Keratinocyte (primary cell): Measurements from ENCODE around the gene RHPN2. TPM values are rescaled to one million over a fixed set of nuclear protein-coding genes. Genes with fewer than 3 reads are reported as not detected.

Experiments
- DNase-seq: peaks from one replicate; pipeline ENCODE4 v3.0.0-alpha.2; 2011; ENCODE audit warnings: low read depth, missing footprints, low spot score
- FAIRE-seq: peaks from 2 replicates; lab custom pipeline; 2011; peaks lifted over from hg19 to GRCh38; lab: Jason Lieb, UNC
- H2AFZ ChIP-seq: 2 replicates; pipeline ENCODE4 v1.6.0; 2012; ENCODE audit warnings: low read length, control low read depth, inconsistent platforms; ENCODE audit not compliant: control insufficient read depth
- H3K27ac ChIP-seq: 2 replicates; pipeline ENCODE4 v1.5.1; 2011; ENCODE audit warnings: low read length; ENCODE audit not compliant: control insufficient read depth, insufficient read depth
- H3K27me3 ChIP-seq: 3 replicates; pipeline ENCODE4 v1.6.0; 2011; ENCODE audit warnings: low read length; ENCODE audit not compliant: control insufficient read depth, insufficient read depth; ENCODE audit errors: extremely low read depth
- H3K36me3 ChIP-seq, 2 experiments: 2 replicates in 1 of 2; 3 replicates in 1 of 2; pipeline ENCODE4 v1.5.1; 2011; ENCODE audit warnings: low read length in 2 of 2, mild to moderate bottlenecking in 1 of 2; ENCODE audit not compliant: control insufficient read depth in 2 of 2, insufficient read depth in 2 of 2; ENCODE audit errors: extremely low read depth in 1 of 2
- H3K4me1 ChIP-seq: 3 replicates; pipeline ENCODE4 v1.5.1; 2011; ENCODE audit warnings: low read length; ENCODE audit not compliant: control insufficient read depth, insufficient read depth; ENCODE audit errors: extremely low read depth
- H3K4me2 ChIP-seq: 3 replicates; pipeline ENCODE4 v1.6.0; 2011; ENCODE audit warnings: low read depth, low read length; ENCODE audit not compliant: control insufficient read depth, insufficient read depth; ENCODE audit errors: extremely low read depth
- H3K4me3 ChIP-seq, 3 experiments: fragments of 200-600 bp in 1 of 3; sonication (generic) in 1 of 3; 2 replicates in 2 of 3; 3 replicates in 1 of 3; pipeline ENCODE4 v1.5.1; 2011 to 2016; ENCODE audit warnings: low read length in 3 of 3, mild to moderate bottlenecking in 3 of 3, control low read depth in 2 of 3, inconsistent platforms in 1 of 3, low read depth in 1 of 3, mixed read lengths in 1 of 3, mixed run types in 1 of 3, moderate library complexity in 1 of 3; ENCODE audit not compliant: control insufficient read depth in 2 of 3, insufficient read depth in 2 of 3; ENCODE audit errors: extremely low read depth in 1 of 3
- H3K79me2 ChIP-seq: 2 replicates; pipeline ENCODE4 v1.6.0; 2012; ENCODE audit warnings: low read length; ENCODE audit not compliant: control insufficient read depth, insufficient read depth
- H3K9ac ChIP-seq: 3 replicates; pipeline ENCODE4 v1.6.0; 2011; ENCODE audit warnings: low read length; ENCODE audit not compliant: control insufficient read depth, insufficient read depth; ENCODE audit errors: extremely low read depth
- H3K9me1 ChIP-seq: 3 replicates; pipeline ENCODE4 v1.6.0; 2011; ENCODE audit warnings: low read length; ENCODE audit not compliant: control insufficient read depth, insufficient read depth; ENCODE audit errors: extremely low read depth
- H3K9me3 ChIP-seq: 2 replicates; pipeline ENCODE4 v1.5.1; 2012; ENCODE audit warnings: low read depth, low read length; ENCODE audit not compliant: control insufficient read depth
- H4K20me1 ChIP-seq: 3 replicates; pipeline ENCODE4 v1.6.0; 2011; ENCODE audit warnings: low read length; ENCODE audit not compliant: control insufficient read depth, insufficient read depth; ENCODE audit errors: extremely low read depth
- EZH2 ChIP-seq: IDR thresholded peaks from one replicate; pipeline ENCODE4 v1.6.1; 2012; ENCODE audit warnings: inconsistent platforms, mild to moderate bottlenecking, low read length, moderate library complexity
- dilution Hi-C: fragments of 300-500 bp; cut with MboI; formaldehyde crosslinking; loops from one replicate; pipeline ENCODE4 v1.7.0; 2020; ENCODE audit warnings: low sequenced_read_pairs; ENCODE audit not compliant: extremely low pct_ligation_motif_present
- polyA plus RNA-seq, 5 experiments: library from polyadenylated mRNA; depleted of rRNA in 3 of 5; stranded (reverse) in 3 of 5; stranded (forward) in 1 of 5; unstranded in 1 of 5; fragments of >200 nt; gene quantifications; 1 replicate in 1 of 5; 2 replicates in 3 of 5; 3 replicates in 1 of 5; pipeline versions ENCODE4 v1.2.1 to v1.2.3, GENCODE V29; 2011 to 2012; ENCODE audit warnings: missing spikeins in 2 of 5, low read depth in 1 of 5, low replicate concordance in 1 of 5
- TF ChIP-seq, protein P1 (sequence below), 3 experiments: IDR thresholded peaks in 1 of 3; conservative IDR thresholded peaks in 1 of 3; optimal IDR thresholded peaks in 1 of 3; 2 replicates in 2 of 3; 3 replicates in 1 of 3; pipeline versions ENCODE3 to v1.5.1; 2011; ENCODE audit warnings: low read length in 3 of 3, mild to moderate bottlenecking in 3 of 3, moderate library complexity in 2 of 3, control low read depth in 1 of 3, inconsistent platforms in 1 of 3; ENCODE audit not compliant: insufficient read depth in 2 of 3; ENCODE audit errors: extremely low read depth in 1 of 3

Gene RHPN2
- polyA plus RNA-seq, 1 donor (not counting 4 experiments of a cell fraction or from before 2014, with no cell fraction given): 6.6 TPM

DNA sequence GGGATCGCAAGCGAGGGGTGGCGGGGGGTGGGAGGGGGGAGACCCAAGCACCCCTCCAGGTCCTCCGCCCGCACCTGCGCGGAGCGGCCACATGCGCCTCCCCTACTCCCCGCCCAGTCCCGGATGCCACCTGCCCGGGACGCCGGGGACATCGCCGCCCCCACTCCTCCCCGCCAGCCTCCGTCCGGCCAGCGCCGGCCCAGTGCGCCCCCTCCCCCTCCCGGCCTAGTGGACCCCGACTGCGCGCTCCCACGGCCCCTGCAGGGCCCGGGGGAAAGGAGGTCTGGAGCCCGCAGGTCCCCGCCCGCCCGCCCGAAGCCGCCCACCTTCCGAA, 263 bp downstream of the RHPN2 start:
- DNase-seq: no peak
- Histone ChIP-seq H3K9me1 (no peaks in the 10 kb centered on the region), H3K4me1 (peaks cover 7% of the 10 kb centered on the region), H4K20me1 (peaks cover 5% of the 10 kb centered on the region), H3K9me3 (no peaks in the 10 kb centered on the region), H3K4me2 (peak overlapping the region; percentile 73), H3K79me2 (peaks cover 14% of the 10 kb centered on the region), H3K36me3 (no peaks in the 10 kb centered on the region), H3K4me3 (peak overlapping the region; percentile 55 to 63 (median 57)), H2AFZ (no peak overlapping the region), H3K27ac (no peak overlapping the region), H3K27me3 (no peaks in the 10 kb centered on the region), H3K9ac (no peak overlapping the region)
- TF ChIP-seq, protein P1, sequence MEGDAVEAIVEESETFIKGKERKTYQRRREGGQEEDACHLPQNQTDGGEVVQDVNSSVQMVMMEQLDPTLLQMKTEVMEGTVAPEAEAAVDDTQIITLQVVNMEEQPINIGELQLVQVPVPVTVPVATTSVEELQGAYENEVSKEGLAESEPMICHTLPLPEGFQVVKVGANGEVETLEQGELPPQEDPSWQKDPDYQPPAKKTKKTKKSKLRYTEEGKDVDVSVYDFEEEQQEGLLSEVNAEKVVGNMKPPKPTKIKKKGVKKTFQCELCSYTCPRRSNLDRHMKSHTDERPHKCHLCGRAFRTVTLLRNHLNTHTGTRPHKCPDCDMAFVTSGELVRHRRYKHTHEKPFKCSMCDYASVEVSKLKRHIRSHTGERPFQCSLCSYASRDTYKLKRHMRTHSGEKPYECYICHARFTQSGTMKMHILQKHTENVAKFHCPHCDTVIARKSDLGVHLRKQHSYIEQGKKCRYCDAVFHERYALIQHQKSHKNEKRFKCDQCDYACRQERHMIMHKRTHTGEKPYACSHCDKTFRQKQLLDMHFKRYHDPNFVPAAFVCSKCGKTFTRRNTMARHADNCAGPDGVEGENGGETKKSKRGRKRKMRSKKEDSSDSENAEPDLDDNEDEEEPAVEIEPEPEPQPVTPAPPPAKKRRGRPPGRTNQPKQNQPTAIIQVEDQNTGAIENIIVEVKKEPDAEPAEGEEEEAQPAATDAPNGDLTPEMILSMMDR (optimal IDR thresholded peaks at IDR 0.05 in 1 of 3, IDR thresholded peaks at IDR 0.05 in 1 of 3, conservative IDR thresholded peaks at IDR 0.05 in 1 of 3; ENCODE audit: extremely low read depth in 1 of 3, insufficient read depth in 2 of 3, low read length in 3 of 3): no peak
- TF ChIP-seq EZH2: no peak
- dilution Hi-C loops: no loop called here
- no peak for FAIRE-seq

DNA sequence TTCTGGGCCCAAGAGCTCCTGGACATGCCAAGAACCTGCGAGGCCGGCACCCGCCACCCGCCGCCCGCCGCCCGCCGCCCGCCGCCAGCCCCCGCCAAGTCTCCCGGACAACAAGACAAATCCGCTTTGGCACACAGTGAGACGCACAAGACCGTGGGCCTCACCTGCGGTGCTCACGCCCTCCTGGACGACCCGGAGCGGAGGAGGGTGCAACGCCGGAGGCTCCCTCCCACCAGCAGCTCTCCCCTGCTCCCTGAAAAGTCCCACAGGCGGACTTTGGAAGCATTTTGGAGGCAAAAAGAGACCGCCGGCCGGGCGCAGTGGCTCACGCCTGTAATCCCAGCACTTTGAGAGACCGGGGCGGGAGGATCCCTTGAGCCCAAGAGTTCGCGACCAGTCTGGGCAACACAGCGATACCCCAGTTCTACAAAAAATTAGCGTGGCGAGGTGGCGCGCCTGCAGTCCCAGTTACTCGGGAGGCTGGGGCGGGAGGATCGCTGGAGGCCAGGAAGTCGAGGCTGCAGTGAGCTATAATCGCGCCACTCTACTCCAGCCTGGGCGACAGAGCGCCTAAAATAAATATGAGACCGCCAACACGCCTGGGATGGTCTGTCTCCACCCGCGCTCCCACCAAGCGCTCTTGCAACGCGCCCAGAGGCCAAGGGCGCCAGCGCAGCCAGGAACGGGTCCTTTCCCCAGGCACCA, 783 bp downstream of the RHPN2 start:
- Histone ChIP-seq H3K4me2 (peak overlapping the region; percentile 73), H3K9me1 (no peaks in the 10 kb centered on the region), H3K27ac (no peak overlapping the region), H3K4me1 (peaks cover 7% of the 10 kb centered on the region), H3K79me2 (peaks cover 14% of the 10 kb centered on the region), H3K4me3 (peak overlapping the region; percentile 55 to 63 (median 57)), H3K9me3 (no peaks in the 10 kb centered on the region), H3K27me3 (no peaks in the 10 kb centered on the region), H4K20me1 (peaks cover 5% of the 10 kb centered on the region), H3K9ac (peak overlapping the region; percentile 61), H3K36me3 (no peaks in the 10 kb centered on the region), H2AFZ (peak overlapping the region; percentile 1)
- TF ChIP-seq, protein P1 (optimal IDR thresholded peaks at IDR 0.05 in 1 of 3, IDR thresholded peaks at IDR 0.05 in 1 of 3, conservative IDR thresholded peaks at IDR 0.05 in 1 of 3; ENCODE audit: extremely low read depth in 1 of 3, insufficient read depth in 2 of 3, low read length in 3 of 3): peak in 1 of 3 experiments; percentile 1
- no peak for TF ChIP-seq EZH2
- no peak for DNase-seq
- FAIRE-seq: no peak
- dilution Hi-C loops: no loop called here
